ENCODE results near the gene PAPSS2. TPM values are rescaled to one million over a fixed set of nuclear protein-coding genes. Genes with fewer than 3 reads are reported as not detected.

The PAPSS2 gene
- total and polyA plus RNA-seq, 10 donors = 3.0 to 25.9 (median 12.6) TPM

GRCh38 chr10:87757685-87758084 lies 98.0 kb downstream of the PAPSS2 start:
- 96 to 100% (median 97%) methylated on average over 1 of the region's 1 CpG for WGBS, 5 donors
- no peaks in the 10 kb centered on the region for H3K9me3 ChIP-seq
- no peaks in the 10 kb centered on the region for H3K27me3 ChIP-seq (replicated peaks in 1 of 7)
- H3K36me3 ChIP-seq = peaks cover 4 to 74% (median 36%) of the 10 kb centered on the region in 6 donors
- peaks cover 0 to 10% (median 2%) of the 10 kb centered on the region in 6 donors for H3K4me1 ChIP-seq
- no peak for TF ChIP-seq CTCF (IDR thresholded peaks at IDR 0.05 in 8 of 11, conservative IDR thresholded peaks at IDR 0.05 in 3 of 11)
- TF ChIP-seq POLR2A (IDR thresholded peaks at IDR 0.05) = no peak
- TF ChIP-seq POLR2AphosphoS5 (IDR thresholded peaks at IDR 0.05) = no peak
- no peak overlapping the region for H3K4me3 ChIP-seq
- no peak for DNase-seq
- H3K27ac ChIP-seq = no peak overlapping the region
- intact Hi-C loops (cut with DNase I; ENCODE audit: low total_unique reads) = no loop called here

GRCh38 chr10:87759551-87759950 lies 99.9 kb downstream of the PAPSS2 start:
- TF ChIP-seq POLR2AphosphoS5 (IDR thresholded peaks at IDR 0.05) (no peak), CTCF (IDR thresholded peaks at IDR 0.05 in 8 of 11, conservative IDR thresholded peaks at IDR 0.05 in 3 of 11) (no peak), POLR2A (IDR thresholded peaks at IDR 0.05) (no peak)
- no peaks in the 10 kb centered on the region for H3K27me3 ChIP-seq (replicated peaks in 1 of 7)
- peaks cover 4 to 69% (median 27%) of the 10 kb centered on the region in 6 donors for H3K36me3 ChIP-seq
- peak overlapping the region in 1 of 8 donors; percentile 12 for H3K27ac ChIP-seq
- intact Hi-C loops (cut with DNase I; ENCODE audit: low total_unique reads) = no loop called here
- no peak overlapping the region for H3K4me3 ChIP-seq
- peaks cover 0 to 10% (median 2%) of the 10 kb centered on the region in 6 donors for H3K4me1 ChIP-seq
- no peaks in the 10 kb centered on the region for H3K9me3 ChIP-seq
- no peak for DNase-seq

GRCh38 chr10:87760195-87760905 lies 100.7 kb downstream of the PAPSS2 start:
- peaks cover 0 to 10% (median 2%) of the 10 kb centered on the region in 6 donors for H3K4me1 ChIP-seq
- WGBS, 5 donors = 42 to 56% (median 53%) methylated on average over 6 of the region's 6 CpGs
- TF ChIP-seq CTCF (IDR thresholded peaks at IDR 0.05 in 8 of 11, conservative IDR thresholded peaks at IDR 0.05 in 3 of 11) = no peak
- peak in 1 of 3 donors; percentile 12 for TF ChIP-seq POLR2AphosphoS5 (IDR thresholded peaks at IDR 0.05)
- peak overlapping the region in 2 of 8 donors; percentile 6 to 12 for H3K27ac ChIP-seq
- no peak for DNase-seq
- no peak overlapping the region for H3K4me3 ChIP-seq
- peaks cover 4 to 68% (median 23%) of the 10 kb centered on the region in 6 donors for H3K36me3 ChIP-seq
- intact Hi-C loops (cut with DNase I; ENCODE audit: low total_unique reads) = no loop called here
- H3K27me3 ChIP-seq (replicated peaks in 1 of 7) = no peaks in the 10 kb centered on the region
- no peaks in the 10 kb centered on the region for H3K9me3 ChIP-seq

- intact Hi-C loops (cut with DNase I; ENCODE audit: low total_unique reads) = no loop called here
- WGBS, 5 donors = 84 to 99% (median 89%) methylated on average over 4 of the region's 4 CpGs
- no peaks in the 10 kb centered on the region for H3K9me3 ChIP-seq
Observed at GRCh38 chr10:87761153-87761552, 101.5 kb downstream of the PAPSS2 start.

More at GRCh38 chr10:87761153-87761552, 101.5 kb downstream of the PAPSS2 start:
- H3K36me3 ChIP-seq = peaks cover under 1 to 68% (median 25%) of the 10 kb centered on the region in 6 donors
- DNase-seq = no peak
- no peak overlapping the region for H3K4me3 ChIP-seq
- TF ChIP-seq CTCF (IDR thresholded peaks at IDR 0.05 in 8 of 11, conservative IDR thresholded peaks at IDR 0.05 in 3 of 11) (no peak), POLR2AphosphoS5 (IDR thresholded peaks at IDR 0.05) (no peak), POLR2A (IDR thresholded peaks at IDR 0.05) (no peak)
- peaks cover 0 to 10% (median 2%) of the 10 kb centered on the region in 6 donors for H3K4me1 ChIP-seq
- H3K27ac ChIP-seq = no peak overlapping the region
- no peaks in the 10 kb centered on the region for H3K27me3 ChIP-seq (replicated peaks in 1 of 7)

All from spleen (tissue), 11 donors.